HPDE6-E6E7 (cell line): Measurements from ENCODE around the gene ZNF626.
"Not testable (repeated sequence)": the region's sequence is repeated elsewhere in the genome, so short reads cannot be mapped to it uniquely, and the experiment has no call there.

ENCODE experiments used
- DNase-seq: peaks from one replicate; pipeline ENCODE4 v3.0.0; 2011; ENCODE audit warnings: missing footprints; ENCODE audit errors: extremely low spot score

ZNF626 gene

DNA sequence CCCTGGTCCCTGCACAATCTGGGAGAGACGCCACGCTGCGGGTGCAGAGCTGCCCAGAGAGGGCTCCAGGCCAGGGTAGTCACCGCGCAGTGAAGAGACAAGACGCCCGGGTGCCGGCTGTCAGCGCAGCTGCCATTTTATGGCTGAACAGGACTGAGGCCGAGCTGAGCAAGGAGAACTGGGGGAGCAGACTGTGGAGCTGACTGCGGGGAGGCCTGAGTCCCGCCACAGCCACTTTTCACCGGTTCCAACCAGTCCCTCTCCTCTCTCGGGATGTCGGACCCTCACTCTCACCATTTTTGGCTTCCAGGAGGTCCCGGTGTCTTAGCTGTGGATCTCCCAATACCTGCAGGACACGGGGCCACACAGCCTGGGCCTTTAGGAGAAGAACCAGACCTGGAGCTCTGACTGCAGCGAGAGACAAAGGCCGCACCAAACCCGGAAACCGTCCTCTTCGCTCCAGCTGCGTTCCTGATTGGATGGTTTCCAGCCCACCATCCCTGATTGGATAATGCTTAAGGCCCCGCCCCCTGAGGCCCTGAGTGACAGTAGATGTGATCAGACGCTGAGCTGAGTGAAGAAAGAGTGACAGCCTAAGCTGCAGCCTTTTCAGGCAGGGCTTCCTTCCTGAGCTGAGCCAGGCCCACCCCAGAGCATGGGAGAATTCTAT lies at the start of gene ZNF626:
Gene ZNF626, minus strand, starts transcription at position 422 of the 670 bp plus-strand sequence. Its CDS starts 125 bp downstream, at position 297.
- DNase-seq, result peak; percentile 81

GRCh38 chr19:20669263-20669662 lies 7.9 kb upstream of the ZNF626 start:
- no peak for DNase-seq

- no peak for DNase-seq
Measured at GRCh38 chr19:20667281-20667680, 5.9 kb upstream of the ZNF626 start.

- no peak for DNase-seq
Measured at GRCh38 chr19:20664901-20665781, 3.8 kb upstream of the ZNF626 start.

GRCh38 chr19:20664475-20664874 lies 3.1 kb upstream of the ZNF626 start:
- not testable (repeated sequence) for DNase-seq

GRCh38 chr19:20662421-20663105 lies 1.2 kb upstream of the ZNF626 start:
- no peak for DNase-seq

- peak; percentile 0 for DNase-seq
Measured at GRCh38 chr19:20660473-20661140, 764 bp downstream of the ZNF626 start.

DNA sequence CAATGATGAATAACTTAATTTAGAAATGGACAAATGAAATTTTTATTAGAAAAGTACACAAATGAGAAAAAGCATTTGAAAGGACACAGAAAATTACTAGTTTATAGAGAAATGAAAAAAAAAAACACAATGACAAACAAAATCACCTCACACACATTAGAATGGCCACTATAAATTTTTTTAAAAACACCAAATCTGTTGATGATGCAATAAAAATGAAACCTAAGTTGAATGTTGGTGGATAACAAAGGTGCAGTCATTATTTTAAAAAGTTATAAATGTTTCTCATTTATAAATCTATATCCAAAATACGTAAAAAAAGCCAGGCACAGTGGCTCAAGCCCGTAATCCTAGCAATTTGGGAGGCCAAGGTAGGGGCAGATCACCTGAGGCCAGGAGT lies 20.8 kb downstream of the ZNF626 start:
- no peak for DNase-seq

DNA sequence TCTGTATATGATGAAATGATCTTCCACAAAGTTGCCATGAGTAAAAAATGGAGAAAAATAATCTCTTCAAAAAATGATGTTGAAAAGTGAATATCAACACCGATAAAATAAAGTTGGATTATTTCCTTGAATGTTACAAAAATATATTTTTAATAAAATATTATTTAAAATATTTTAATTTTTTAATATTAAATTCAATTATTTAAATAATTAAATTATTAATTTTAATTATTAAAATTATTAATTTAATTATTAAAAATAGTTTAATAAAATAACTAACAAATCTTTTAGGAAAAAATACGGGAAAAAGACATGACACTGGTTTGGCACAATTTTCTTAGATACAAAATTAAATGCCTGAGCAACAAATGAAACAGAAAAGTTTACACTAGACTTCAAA lies 21.3 kb downstream of the ZNF626 start:
- no peak for DNase-seq

DNA sequence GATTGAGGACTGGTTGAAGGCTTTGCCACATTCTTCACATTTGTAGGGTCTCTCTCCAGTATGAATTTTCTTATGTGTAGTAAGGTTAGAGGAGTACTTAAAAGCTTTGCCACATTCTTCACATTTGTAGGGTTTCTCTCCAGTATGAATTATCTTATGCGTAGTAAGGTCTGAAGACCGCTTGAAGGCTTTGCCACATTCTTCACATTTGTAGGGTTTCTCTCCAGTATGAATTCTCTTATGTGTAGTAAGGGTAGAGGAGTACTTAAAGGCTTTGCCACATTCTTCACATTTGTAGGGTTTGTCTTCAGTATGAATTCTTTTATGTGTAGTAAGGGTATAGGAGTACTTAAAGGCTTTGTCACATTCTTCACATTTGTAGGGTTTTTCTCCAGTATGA lies 36.8 kb downstream of the ZNF626 start:
- DNase-seq, result not testable (repeated sequence)

DNA sequence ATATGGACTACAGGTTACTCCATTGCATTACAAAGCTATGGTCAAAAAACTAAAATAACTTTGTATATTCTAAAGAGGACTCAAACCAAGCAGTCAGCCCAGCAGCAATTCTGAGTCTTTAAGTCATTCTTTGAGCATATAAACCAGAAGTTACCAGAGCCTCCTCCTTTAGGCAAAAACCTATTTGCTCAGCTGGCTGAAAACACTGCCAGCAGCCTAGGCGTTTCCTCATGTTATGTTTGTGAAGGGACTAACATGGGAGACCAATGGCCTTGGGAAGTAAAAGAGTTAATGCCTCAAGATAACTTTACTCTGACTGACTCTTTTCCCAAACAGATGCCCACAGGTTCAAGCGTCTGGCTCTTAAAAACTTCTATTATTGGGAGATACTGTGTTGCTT lies 45.3 kb downstream of the ZNF626 start:
- no peak for DNase-seq

GRCh38 chr19:20614971-20615370 lies 46.4 kb downstream of the ZNF626 start:
- not testable (repeated sequence) for DNase-seq

DNA sequence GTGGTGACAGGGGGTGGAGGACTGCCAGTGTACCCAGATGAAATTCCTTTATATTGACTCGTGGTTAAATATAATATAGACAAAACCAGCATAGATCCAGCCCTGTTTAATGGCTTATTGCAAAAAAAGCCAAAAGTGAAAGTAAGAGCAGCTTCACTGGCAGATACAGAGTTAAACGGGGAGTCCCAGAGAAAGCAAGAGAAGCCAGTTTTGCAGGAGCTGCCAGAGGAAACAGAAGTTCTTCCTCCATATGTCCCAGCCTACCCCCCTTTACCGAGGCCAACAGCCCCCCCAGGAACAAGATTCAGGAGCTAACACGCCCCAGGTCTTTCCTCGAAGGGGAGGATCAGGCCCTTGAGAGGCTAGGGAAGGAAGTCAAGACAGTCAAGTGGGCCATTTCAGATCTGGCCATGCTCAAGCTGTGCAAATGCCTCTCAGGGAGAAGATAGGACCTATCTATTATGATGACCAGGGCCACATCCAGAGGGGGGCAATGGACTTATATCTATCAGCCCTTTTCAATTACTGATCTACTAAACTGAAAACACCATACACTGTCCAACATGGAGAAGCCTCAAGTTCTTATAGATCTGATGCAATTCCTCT lies 48.6 kb downstream of the ZNF626 start:
- DNase-seq, result peak; percentile 1

- no peak for DNase-seq
Measured at GRCh38 chr19:20611866-20612265, 49.5 kb downstream of the ZNF626 start.

DNA sequence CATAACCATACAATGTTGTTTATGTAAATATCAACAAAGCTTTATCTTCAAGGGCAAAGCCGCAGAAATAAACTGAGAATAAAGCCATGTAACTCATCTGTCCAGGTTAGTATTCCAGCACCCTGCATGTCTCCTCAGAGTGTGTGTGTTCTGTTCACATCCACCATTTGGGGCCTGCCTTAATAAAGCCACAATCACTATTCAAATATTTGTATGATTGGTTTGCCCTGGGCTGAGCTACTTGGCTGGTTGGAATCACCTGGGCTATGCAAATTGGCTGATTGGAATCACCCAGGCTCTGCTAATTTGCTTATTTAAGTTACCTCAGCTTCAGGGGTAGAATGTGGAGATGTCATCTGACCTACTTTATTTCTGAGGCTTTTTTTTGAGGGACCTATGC lies 53.4 kb downstream of the ZNF626 start:
- DNase-seq, result no peak
